ENCODE measurements around the gene TMEM233.

DNA sequence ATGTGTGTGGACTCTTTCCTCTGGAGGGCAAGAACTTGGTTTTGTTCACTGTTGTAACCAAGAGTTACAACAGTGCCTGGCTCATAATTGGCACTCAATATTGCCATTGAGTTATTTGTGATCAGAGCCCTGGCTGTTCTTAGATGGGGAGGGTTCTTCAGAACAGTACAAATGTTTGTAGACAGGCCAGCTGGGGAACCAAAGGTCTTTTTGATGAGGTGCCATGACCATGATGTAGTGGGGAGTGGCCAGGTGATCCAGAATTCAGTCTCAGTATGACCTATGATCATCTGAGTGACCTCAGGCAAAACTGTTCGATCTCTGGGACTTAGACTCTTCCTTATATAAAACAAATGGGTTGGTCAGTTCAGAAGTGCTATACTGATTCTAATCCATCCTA, 71.1 kb downstream of the TMEM233 start:
- TF ChIP-seq E2F4 (IDR thresholded peaks at IDR 0.05; ENCODE audit: low read depth, low read length) (no peak), FOXM1 (IDR thresholded peaks at IDR 0.05; ENCODE audit: low read depth, low read length) (no peak), EP300 (IDR thresholded peaks at IDR 0.05; ENCODE audit: borderline replicate concordance in 1 of 2, control insufficient read depth in 1 of 2, low read depth in 2 of 2, low read length in 2 of 2) (no peak)
- TF ChIP-seq, protein P1, sequence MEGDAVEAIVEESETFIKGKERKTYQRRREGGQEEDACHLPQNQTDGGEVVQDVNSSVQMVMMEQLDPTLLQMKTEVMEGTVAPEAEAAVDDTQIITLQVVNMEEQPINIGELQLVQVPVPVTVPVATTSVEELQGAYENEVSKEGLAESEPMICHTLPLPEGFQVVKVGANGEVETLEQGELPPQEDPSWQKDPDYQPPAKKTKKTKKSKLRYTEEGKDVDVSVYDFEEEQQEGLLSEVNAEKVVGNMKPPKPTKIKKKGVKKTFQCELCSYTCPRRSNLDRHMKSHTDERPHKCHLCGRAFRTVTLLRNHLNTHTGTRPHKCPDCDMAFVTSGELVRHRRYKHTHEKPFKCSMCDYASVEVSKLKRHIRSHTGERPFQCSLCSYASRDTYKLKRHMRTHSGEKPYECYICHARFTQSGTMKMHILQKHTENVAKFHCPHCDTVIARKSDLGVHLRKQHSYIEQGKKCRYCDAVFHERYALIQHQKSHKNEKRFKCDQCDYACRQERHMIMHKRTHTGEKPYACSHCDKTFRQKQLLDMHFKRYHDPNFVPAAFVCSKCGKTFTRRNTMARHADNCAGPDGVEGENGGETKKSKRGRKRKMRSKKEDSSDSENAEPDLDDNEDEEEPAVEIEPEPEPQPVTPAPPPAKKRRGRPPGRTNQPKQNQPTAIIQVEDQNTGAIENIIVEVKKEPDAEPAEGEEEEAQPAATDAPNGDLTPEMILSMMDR (IDR thresholded peaks at IDR 0.05 in 2 of 3, conservative IDR thresholded peaks at IDR 0.05 in 1 of 3; ENCODE audit: control insufficient read depth in 2 of 3, extremely low read depth in 1 of 3, insufficient read depth in 1 of 3, low read depth in 3 of 3, low read length in 3 of 3), result no peak
- TF ChIP-seq, protein P2, sequence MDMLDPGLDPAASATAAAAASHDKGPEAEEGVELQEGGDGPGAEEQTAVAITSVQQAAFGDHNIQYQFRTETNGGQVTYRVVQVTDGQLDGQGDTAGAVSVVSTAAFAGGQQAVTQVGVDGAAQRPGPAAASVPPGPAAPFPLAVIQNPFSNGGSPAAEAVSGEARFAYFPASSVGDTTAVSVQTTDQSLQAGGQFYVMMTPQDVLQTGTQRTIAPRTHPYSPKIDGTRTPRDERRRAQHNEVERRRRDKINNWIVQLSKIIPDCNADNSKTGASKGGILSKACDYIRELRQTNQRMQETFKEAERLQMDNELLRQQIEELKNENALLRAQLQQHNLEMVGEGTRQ (IDR thresholded peaks at IDR 0.05; ENCODE audit: borderline replicate concordance, low read depth, low read length), result no peak

All from GM12878 (cell line).